Neuron (in vitro differentiated cells): Measurements from ENCODE around the gene RIBC2.
"Not testable (repeated sequence)": the region's sequence is repeated elsewhere in the genome, so short reads cannot be mapped to it uniquely, and the experiment has no call there.

Experiments
- H2AFZ ChIP-seq: one replicate; pipeline ENCODE4 v1.6.1; 2013; ENCODE audit warnings: low read depth, mild to moderate bottlenecking, inconsistent platforms, low read length, moderate library complexity
- H3K27me3 ChIP-seq: one replicate; pipeline ENCODE4 v1.6.1; 2013; ENCODE audit warnings: low read length; ENCODE audit not compliant: insufficient read depth
- H3K36me3 ChIP-seq: one replicate; pipeline ENCODE4 v1.6.1; 2013; ENCODE audit warnings: low read length; ENCODE audit not compliant: insufficient read depth
- H3K4me1 ChIP-seq: one replicate; pipeline ENCODE4 v1.6.1; 2013; ENCODE audit warnings: low read length; ENCODE audit not compliant: insufficient read depth
- H3K4me3 ChIP-seq: 2 replicates; pipeline ENCODE4 v1.5.1; 2013; ENCODE audit warnings: mild to moderate bottlenecking, low read length, moderate library complexity
- H3K9me3 ChIP-seq: one replicate; pipeline ENCODE4 v1.6.1; 2013; ENCODE audit warnings: low read length

RIBC2 gene

GRCh38 chr22:45445031-45445710 is 31.7 kb downstream of the RIBC2 start:
- Histone ChIP-seq H3K36me3 (no peaks in the 10 kb centered on the region), H3K9me3 (no peaks in the 10 kb centered on the region), H3K27me3 (peaks cover 2% of the 10 kb centered on the region), H2AFZ (no peak overlapping the region), H3K4me1 (peaks cover 6% of the 10 kb centered on the region), H3K4me3 (no peak overlapping the region)

DNA sequence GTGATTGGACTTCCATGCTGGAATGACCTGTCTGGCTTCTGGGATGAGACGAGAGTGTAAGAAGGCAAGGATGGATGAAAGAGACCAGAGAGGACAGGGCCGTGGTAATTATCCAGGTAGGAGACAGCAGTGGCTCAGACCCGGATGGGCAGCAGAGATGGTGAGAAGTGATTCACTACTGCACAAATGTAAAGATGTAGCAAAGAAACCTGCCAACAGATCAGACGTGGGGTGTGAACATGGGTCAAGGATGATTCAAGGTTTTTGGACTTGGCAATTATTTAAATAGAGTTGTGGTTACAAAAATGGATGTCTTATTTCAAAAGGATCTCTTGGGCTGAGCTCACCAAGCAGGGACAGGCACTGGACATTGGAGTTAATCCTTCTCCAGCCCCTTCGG is 32.7 kb downstream of the RIBC2 start:
- no peak overlapping the region for H2AFZ ChIP-seq
- no peaks in the 10 kb centered on the region for H3K36me3 ChIP-seq
- H3K4me1 ChIP-seq = peaks cover 6% of the 10 kb centered on the region
- H3K9me3 ChIP-seq = no peaks in the 10 kb centered on the region
- H3K4me3 ChIP-seq = no peak overlapping the region
- peaks cover 2% of the 10 kb centered on the region for H3K27me3 ChIP-seq

- H3K36me3 ChIP-seq, H3K9me3 ChIP-seq, H3K4me1 ChIP-seq, H2AFZ ChIP-seq, H3K4me3 ChIP-seq, H3K27me3 ChIP-seq: not testable (repeated sequence)
These were observed 34.1 kb downstream of the RIBC2 start for GRCh38 chr22:45447596-45447995.

- Histone ChIP-seq H3K4me3 (no peak overlapping the region), H3K27me3 (peaks cover 16% of the 10 kb centered on the region), H3K36me3 (no peaks in the 10 kb centered on the region), H3K4me1 (no peaks in the 10 kb centered on the region), H2AFZ (no peak overlapping the region), H3K9me3 (no peaks in the 10 kb centered on the region)
These were observed 34.9 kb downstream of the RIBC2 start for GRCh38 chr22:45448431-45448830.

DNA sequence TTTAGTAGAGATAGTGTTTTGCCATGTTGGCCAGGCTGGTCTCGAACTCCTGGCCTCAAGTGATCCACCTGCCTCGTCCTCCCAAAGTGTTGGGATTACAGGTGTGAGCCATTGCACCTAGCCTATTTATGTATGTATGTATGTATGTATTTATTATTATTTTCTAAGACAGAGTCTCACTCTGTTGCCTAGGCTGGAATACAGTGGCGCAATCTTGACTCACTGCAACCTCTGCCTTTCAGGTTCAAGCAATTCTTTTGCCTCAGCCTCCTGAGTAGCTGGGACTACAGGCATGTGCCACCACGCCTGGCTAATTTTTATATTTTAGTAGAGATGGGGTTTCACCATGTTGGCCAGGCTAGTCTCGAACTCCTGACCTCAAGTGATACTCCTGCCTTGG is 35.9 kb downstream of the RIBC2 start:
- H3K27me3 ChIP-seq = peaks cover 19% of the 10 kb centered on the region
- not testable (repeated sequence) for H3K9me3 ChIP-seq, H2AFZ ChIP-seq, H3K36me3 ChIP-seq, H3K4me3 ChIP-seq, H3K4me1 ChIP-seq

DNA sequence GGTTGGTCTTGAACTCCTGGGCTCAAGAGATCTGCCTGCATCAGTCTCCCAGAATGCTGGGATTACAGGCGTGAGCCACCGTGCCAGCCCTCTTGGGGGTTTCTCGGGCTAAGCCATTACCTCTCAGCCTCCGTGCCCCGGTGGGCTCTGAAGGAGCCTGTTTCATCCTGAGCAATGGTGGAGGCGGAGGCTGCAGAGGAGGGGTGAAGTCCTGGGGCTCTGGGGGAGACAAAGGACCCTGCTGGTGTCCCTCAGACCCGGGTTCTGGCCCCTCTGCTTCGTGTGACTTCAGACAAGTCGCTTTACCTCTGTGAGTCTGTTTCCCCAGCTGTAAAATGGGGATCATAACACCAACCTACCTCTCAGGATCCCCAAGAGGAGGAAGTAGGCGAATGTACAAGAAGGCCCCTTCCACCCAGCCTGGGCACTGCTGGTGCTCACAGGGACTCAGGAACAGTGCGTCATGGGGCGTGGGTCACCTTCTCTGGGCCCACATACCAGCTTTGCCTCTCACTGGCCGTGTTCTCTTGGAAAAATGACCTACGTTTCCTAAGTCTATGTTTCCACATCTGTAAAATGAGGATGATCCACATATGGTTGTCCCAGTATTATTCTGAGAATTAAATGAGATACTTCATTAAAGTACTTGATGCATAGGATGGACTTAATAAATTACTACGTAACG is 36.8 kb downstream of the RIBC2 start:
- no peak overlapping the region for H3K4me3 ChIP-seq
- no peaks in the 10 kb centered on the region for H3K36me3 ChIP-seq
- H3K9me3 ChIP-seq = no peaks in the 10 kb centered on the region
- no peak overlapping the region for H2AFZ ChIP-seq
- peaks cover 20% of the 10 kb centered on the region for H3K27me3 ChIP-seq
- no peaks in the 10 kb centered on the region for H3K4me1 ChIP-seq

DNA sequence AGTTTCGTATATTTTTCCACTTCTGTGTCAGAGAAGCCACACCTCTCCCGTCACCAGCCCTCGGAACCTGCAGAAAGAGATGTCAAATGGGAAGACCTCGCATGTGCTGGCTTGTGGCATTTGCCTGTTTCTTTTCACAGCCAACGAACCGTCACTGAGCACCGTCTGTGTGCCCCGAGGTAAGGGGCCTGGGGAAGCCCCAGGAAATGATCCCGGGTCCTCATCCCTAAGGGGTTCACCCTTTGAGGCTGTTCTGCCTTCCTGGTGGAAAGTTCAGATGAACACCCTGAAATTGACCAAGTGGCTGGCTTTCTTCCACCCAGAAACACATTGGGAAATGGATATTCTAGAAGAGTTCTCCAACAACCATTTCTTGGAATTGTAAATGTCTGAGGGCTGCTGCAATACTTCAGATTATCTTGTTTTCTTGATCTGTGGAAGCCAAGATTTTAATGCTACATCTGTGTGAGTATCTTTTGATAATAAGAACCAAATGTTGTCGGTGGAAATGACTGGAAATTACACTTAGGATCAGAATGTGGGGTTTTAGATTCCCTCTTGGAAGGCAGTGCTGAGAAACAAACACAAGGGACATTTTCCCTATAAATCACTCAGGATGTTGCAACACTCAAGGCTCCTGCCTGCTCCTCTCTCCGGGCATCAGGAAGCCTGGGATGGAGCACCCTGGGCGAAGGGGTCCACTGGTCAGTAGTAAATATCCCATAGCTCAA is 37.6 kb downstream of the RIBC2 start:
- Histone ChIP-seq H3K4me1 (no peaks in the 10 kb centered on the region), H3K4me3 (no peak overlapping the region), H3K9me3 (no peaks in the 10 kb centered on the region), H3K27me3 (peaks cover 20% of the 10 kb centered on the region), H3K36me3 (no peaks in the 10 kb centered on the region), H2AFZ (no peak overlapping the region)

DNA sequence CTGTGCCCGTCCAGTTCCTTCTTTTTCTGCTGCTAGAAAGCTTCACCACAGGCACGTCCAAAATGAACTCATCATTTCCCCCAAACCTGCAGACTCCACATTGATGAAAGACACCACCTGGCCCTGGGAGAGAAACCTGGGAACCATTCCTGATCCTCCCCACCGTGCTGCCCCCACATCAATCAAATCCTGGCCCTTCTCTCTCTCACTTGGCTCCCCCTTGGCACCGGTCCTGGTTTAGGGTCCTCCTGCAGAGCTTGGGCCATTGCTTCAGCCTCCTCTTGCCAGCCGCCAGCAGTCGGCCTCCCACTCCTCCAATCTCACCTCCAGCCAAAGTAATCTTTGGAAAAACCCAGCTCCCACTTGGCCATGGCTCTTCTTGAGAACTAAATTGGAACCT is 38.5 kb downstream of the RIBC2 start:
- Histone ChIP-seq H2AFZ (no peak overlapping the region), H3K4me1 (no peaks in the 10 kb centered on the region), H3K4me3 (no peak overlapping the region), H3K27me3 (peaks cover 20% of the 10 kb centered on the region), H3K9me3 (no peaks in the 10 kb centered on the region), H3K36me3 (no peaks in the 10 kb centered on the region)

- H3K36me3 ChIP-seq = no peaks in the 10 kb centered on the region
- no peaks in the 10 kb centered on the region for H3K9me3 ChIP-seq
- no peak overlapping the region for H2AFZ ChIP-seq
- no peak overlapping the region for H3K4me3 ChIP-seq
- H3K27me3 ChIP-seq = peaks cover 20% of the 10 kb centered on the region
- H3K4me1 ChIP-seq = no peaks in the 10 kb centered on the region
These were observed 39.3 kb downstream of the RIBC2 start for GRCh38 chr22:45452565-45453379.

DNA sequence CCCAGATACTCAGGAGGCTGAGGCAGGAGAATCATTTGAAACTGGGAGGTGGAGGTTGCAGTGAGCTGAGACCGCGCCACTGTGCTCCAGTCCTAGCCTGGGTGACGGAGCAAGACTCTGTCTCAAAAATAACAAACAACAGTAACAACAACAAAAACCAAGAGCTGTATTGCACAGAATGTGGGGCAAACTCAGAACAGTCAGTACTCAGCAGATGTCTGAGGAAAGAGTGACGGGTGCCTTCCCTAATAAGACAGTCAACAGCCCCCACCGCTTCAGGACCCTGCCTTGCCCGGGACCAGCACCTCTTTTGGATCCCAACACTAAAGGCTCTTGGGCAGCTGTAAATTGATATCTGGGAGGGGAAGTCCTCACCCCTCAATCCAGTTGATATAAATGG is 40.3 kb downstream of the RIBC2 start:
- Histone ChIP-seq H2AFZ (no peak overlapping the region), H3K4me1 (no peaks in the 10 kb centered on the region), H3K4me3 (no peak overlapping the region), H3K27me3 (peaks cover 20% of the 10 kb centered on the region), H3K9me3 (no peaks in the 10 kb centered on the region), H3K36me3 (no peaks in the 10 kb centered on the region)

GRCh38 chr22:45454275-45454674 is 40.8 kb downstream of the RIBC2 start:
- H3K9me3 ChIP-seq = no peaks in the 10 kb centered on the region
- H3K27me3 ChIP-seq = peaks cover 20% of the 10 kb centered on the region
- no peak overlapping the region for H2AFZ ChIP-seq
- no peak overlapping the region for H3K4me3 ChIP-seq
- no peaks in the 10 kb centered on the region for H3K36me3 ChIP-seq
- H3K4me1 ChIP-seq = no peaks in the 10 kb centered on the region

- H3K9me3 ChIP-seq = no peaks in the 10 kb centered on the region
- no peak overlapping the region for H2AFZ ChIP-seq
- no peaks in the 10 kb centered on the region for H3K36me3 ChIP-seq
These were observed 41.7 kb downstream of the RIBC2 start for GRCh38 chr22:45455212-45455611.

GRCh38 chr22:45455621-45456020 is 42.1 kb downstream of the RIBC2 start:
- peaks cover 20% of the 10 kb centered on the region for H3K27me3 ChIP-seq
- H2AFZ ChIP-seq = no peak overlapping the region
- no peaks in the 10 kb centered on the region for H3K9me3 ChIP-seq
- H3K4me3 ChIP-seq = no peak overlapping the region
- H3K36me3 ChIP-seq = no peaks in the 10 kb centered on the region
- no peaks in the 10 kb centered on the region for H3K4me1 ChIP-seq

More at GRCh38 chr22:45455212-45455611, 41.7 kb downstream of the RIBC2 start:
- no peaks in the 10 kb centered on the region for H3K4me1 ChIP-seq
- no peak overlapping the region for H3K4me3 ChIP-seq
- H3K27me3 ChIP-seq = peaks cover 20% of the 10 kb centered on the region
